IMR-90 (cell line): Measurements from ENCODE around the gene PCGF2. TPM values are rescaled to one million over a fixed set of nuclear protein-coding genes. Genes with fewer than 3 reads are reported as not detected.

Experiments used
- ATAC-seq: fragments of 200-7000 bp; cut with Tn5 transposase; 2 replicates; pipeline ENCODE4 v1.9.1; 2020; ENCODE audit warnings: low read depth, mild to moderate bottlenecking, moderate library complexity
- BruUV-seq: library from RNA; stranded (reverse); fragments of 400-500 nt; replicated peaks from 2 replicates; lab custom pipeline; 2021; lab: Mats Ljungman, UMichigan
- CTCF ChIA-PET: fragments of 300-600 bp; formaldehyde crosslinking; extraction: SDS; loops from one replicate; lab custom pipeline; 2021; ENCODE audit warnings: antibody characterized with exemption; lab: Yijun Ruan, JAX
- POLR2A ChIA-PET: fragments of 300-600 bp; sonication (Branson Sonifier 250); formaldehyde crosslinking; loops from one replicate; lab custom pipeline; 2022; ENCODE audit warnings: antibody characterized with exemption; ENCODE audit not compliant: unreplicated experiment; lab: Charles Lee
- DNase-seq: peaks from one replicate; pipeline ENCODE4 v3.0.0; 2013
- H2AFZ ChIP-seq: replicated peaks from 2 replicates; pipeline ENCODE3; 2013; ENCODE audit warnings: low read length, mild to moderate bottlenecking; ENCODE audit not compliant: poor library complexity
- H2AK5ac ChIP-seq: 2 replicates; pipeline ENCODE4 v1.6.1; 2013; ENCODE audit warnings: low read depth, low read length, inconsistent platforms
- H2AK9ac ChIP-seq: replicated peaks from 2 replicates; pipeline ENCODE3; 2013; ENCODE audit warnings: mild to moderate bottlenecking, low read depth, low read length, moderate library complexity; ENCODE audit not compliant: poor library complexity
- H2BK120ac ChIP-seq: 2 replicates; pipeline ENCODE4 v1.6.1; 2013; ENCODE audit warnings: low read depth, low read length, inconsistent platforms
- H2BK15ac ChIP-seq: 3 replicates; pipeline ENCODE4 v1.6.1; 2013; ENCODE audit warnings: low read depth, low read length, inconsistent platforms
- H2BK20ac ChIP-seq: 2 replicates; pipeline ENCODE4 v1.6.1; 2013; ENCODE audit warnings: low read depth, mild to moderate bottlenecking, inconsistent platforms, low read length, moderate library complexity
- H2BK5ac ChIP-seq: 2 replicates; pipeline ENCODE4 v1.6.1; 2013; ENCODE audit warnings: mild to moderate bottlenecking, low read depth, low read length, inconsistent platforms; ENCODE audit not compliant: poor library complexity, severe bottlenecking
- H3K14ac ChIP-seq: replicated peaks from 2 replicates; pipeline ENCODE4 v1.6.1; 2013; ENCODE audit warnings: low read depth, low read length, inconsistent platforms
- H3K18ac ChIP-seq: 2 replicates; pipeline ENCODE4 v1.6.1; 2013; ENCODE audit warnings: low read depth, low read length, control low read depth
- H3K23ac ChIP-seq: 2 replicates; pipeline ENCODE4 v1.6.1; 2013; ENCODE audit warnings: low read depth, low read length, inconsistent platforms
- H3K27ac ChIP-seq: 2 replicates; pipeline ENCODE4 v1.5.1; 2013; ENCODE audit warnings: mild to moderate bottlenecking, control low read depth, low read length; ENCODE audit not compliant: insufficient read depth
- H3K27me3 ChIP-seq: 2 replicates; pipeline ENCODE4 v1.6.1; 2013; ENCODE audit warnings: low read length; ENCODE audit not compliant: control insufficient read depth, insufficient read depth
- H3K36me3 ChIP-seq: 2 replicates; pipeline ENCODE4 v1.6.1; 2013; ENCODE audit warnings: low read length, mixed read lengths; ENCODE audit not compliant: control insufficient read depth, insufficient read depth
- H3K4ac ChIP-seq: 2 replicates; pipeline ENCODE4 v1.6.1; 2013; ENCODE audit warnings: low read depth, low read length, inconsistent platforms
- H3K4me1 ChIP-seq: 2 replicates; pipeline ENCODE4 v1.6.1; 2013; ENCODE audit warnings: low read length, mixed read lengths; ENCODE audit not compliant: control insufficient read depth, insufficient read depth
- H3K4me2 ChIP-seq: 2 replicates; pipeline ENCODE4 v1.6.1; 2013; ENCODE audit warnings: low read depth, mild to moderate bottlenecking, control low read depth, low read length, moderate library complexity
- H3K4me3 ChIP-seq: 2 replicates; pipeline ENCODE4 v1.5.1; 2013; ENCODE audit warnings: low read depth, mild to moderate bottlenecking, control low read depth, low read length, moderate library complexity; ENCODE audit not compliant: insufficient read depth
- H3K56ac ChIP-seq: 2 replicates; pipeline ENCODE4 v1.6.1; 2013; ENCODE audit warnings: low read length, inconsistent platforms; ENCODE audit not compliant: insufficient read depth; ENCODE audit errors: extremely low read depth
- H3K79me1 ChIP-seq, 2 experiments: 2 replicates each; pipeline ENCODE4 v1.6.1; 2013; ENCODE audit warnings: low read length in 2 of 2, inconsistent platforms in 1 of 2, low read depth in 1 of 2
- H3K9ac ChIP-seq: 2 replicates; pipeline ENCODE4 v1.6.1; 2013; ENCODE audit warnings: low read depth, low read length, control low read depth
- H3K9me1 ChIP-seq: 2 replicates; pipeline ENCODE4 v1.6.1; 2013; ENCODE audit warnings: low read length, inconsistent platforms; ENCODE audit not compliant: insufficient read depth
- H3K9me3 ChIP-seq: 2 replicates; pipeline ENCODE4 v1.6.1; 2013; ENCODE audit warnings: low read length; ENCODE audit not compliant: control insufficient read depth, insufficient read depth
- H4K20me1 ChIP-seq: 2 replicates; pipeline ENCODE4 v1.6.1; 2013; ENCODE audit warnings: low read length, inconsistent platforms; ENCODE audit not compliant: insufficient read depth
- H4K5ac ChIP-seq: 2 replicates; pipeline ENCODE4 v1.6.1; 2013; ENCODE audit warnings: mild to moderate bottlenecking, low read depth, low read length, control low read depth
- H4K8ac ChIP-seq, 2 experiments: 2 replicates each; pipeline ENCODE4 v1.6.1; 2013; ENCODE audit warnings: low read depth in 2 of 2, low read length in 2 of 2, control low read depth in 1 of 2, inconsistent platforms in 1 of 2
- H4K91ac ChIP-seq: 2 replicates; pipeline ENCODE4 v1.6.1; 2013; ENCODE audit warnings: low read depth, low read length, inconsistent platforms; ENCODE audit not compliant: insufficient read depth
- CEBPB ChIP-seq: IDR thresholded peaks from 2 replicates; pipeline ENCODE4 v1.6.1; 2012; ENCODE audit warnings: low read depth, low read length, improper control_type of control experiment
- CHD1 ChIP-seq: IDR thresholded peaks from 2 replicates; pipeline ENCODE4 v1.6.1; 2012; ENCODE audit warnings: low read depth, low read length, improper control_type of control experiment
- CTCF ChIP-seq: conservative IDR thresholded peaks from 2 replicates; pipeline ENCODE4 v1.5.1; 2012; ENCODE audit warnings: mild to moderate bottlenecking, low read depth, low read length, improper control_type of control experiment
- ELK1 ChIP-seq: fragments of 150-350 bp; IDR thresholded peaks from 2 replicates; pipeline ENCODE4 v1.6.1; 2016; ENCODE audit warnings: low read depth, mild to moderate bottlenecking, low read length, moderate library complexity, borderline replicate concordance
- FOS ChIP-seq: fragments of 150-350 bp; IDR thresholded peaks from 2 replicates; pipeline ENCODE4 v1.6.1; 2016; ENCODE audit warnings: low read depth, low read length
- MAFK ChIP-seq: IDR thresholded peaks from 2 replicates; pipeline ENCODE4 v1.6.1; 2012; ENCODE audit warnings: low read depth, low read length, improper control_type of control experiment
- MAZ ChIP-seq: IDR thresholded peaks from 2 replicates; pipeline ENCODE4 v1.6.1; 2012; ENCODE audit warnings: low read depth, mild to moderate bottlenecking, low read length, improper control_type of control experiment, moderate library complexity, borderline replicate concordance
- MXI1 ChIP-seq: IDR thresholded peaks from 2 replicates; pipeline ENCODE4 v1.6.1; 2012; ENCODE audit warnings: low read depth, mild to moderate bottlenecking, low read length, moderate library complexity, borderline replicate concordance
- NFE2L2 ChIP-seq: fragments of 150-350 bp; IDR thresholded peaks from 2 replicates; pipeline ENCODE4 v1.6.1; 2016; ENCODE audit warnings: low read depth, mild to moderate bottlenecking, low read length
- POLR2A ChIP-seq: IDR thresholded peaks from 2 replicates; pipeline ENCODE4 v1.6.1; 2012; ENCODE audit warnings: mild to moderate bottlenecking, low read depth, low read length
- RAD21 ChIP-seq: IDR thresholded peaks from 2 replicates; pipeline ENCODE4 v1.6.1; 2012; ENCODE audit warnings: low read length, improper control_type of control experiment
- RCOR1 ChIP-seq: IDR thresholded peaks from 2 replicates; pipeline ENCODE4 v1.6.1; 2012; ENCODE audit warnings: mild to moderate bottlenecking, low read length, improper control_type of control experiment; ENCODE audit not compliant: insufficient replicate concordance
- RFX5 ChIP-seq: IDR thresholded peaks from 2 replicates; pipeline ENCODE4 v1.8.0; 2012; ENCODE audit warnings: low read depth, mild to moderate bottlenecking, low read length, moderate library complexity
- SMC3 ChIP-seq: fragments of 150-350 bp; IDR thresholded peaks from 2 replicates; pipeline ENCODE4 v1.6.1; 2016; ENCODE audit warnings: low read depth, mild to moderate bottlenecking, antibody characterized with exemption, low read length, moderate library complexity
- WGBS, 2 experiments: methylation state at CpG; one replicate each; pipeline versions ENCODE4 v1.1.5 to v1.1.7; 2013; ENCODE audit warnings: missing lambda C conversion rate in 2 of 2; ENCODE audit not compliant: insufficient read length in 1 of 2; ENCODE audit errors: extremely low coverage in 2 of 2; 5-methylcytosine and 5-hydroxymethylcytosine counted together
- dilution Hi-C: fragments of 300-500 bp; cut with HindIII; formaldehyde crosslinking; loops from one replicate; pipeline ENCODE4 v1.14.3; 2018; ENCODE audit warnings: low sequenced_read_pairs; ENCODE audit not compliant: unreplicated experiment
- in situ Hi-C: fragments of 300-500 bp; cut with MboI; formaldehyde crosslinking; loops from 3 replicates; pipeline ENCODE4 v1.14.3; 2019; ENCODE audit warnings: low sequenced_read_pairs, inconsistent platforms, mixed read lengths
- intact Hi-C: fragments of 100-400 bp; cut with micrococcal nuclease; formaldehyde crosslinking; loops from 2 replicates; pipeline ENCODE4 v1.10.0; 2022
- polyA plus RNA-seq, 3 experiments: library from polyadenylated mRNA; depleted of rRNA; stranded (reverse); fragments of >200 nt; gene quantifications; 2 replicates each; pipeline ENCODE4 v1.2.3, GENCODE V29; 2012; ENCODE audit warnings: low replicate concordance in 1 of 3
- total RNA-seq: library from RNA; depleted of rRNA; stranded (reverse); fragments of >200 nt; gene quantifications from 2 replicates; pipeline ENCODE4 v1.2.3, GENCODE V29; 2012

PCGF2 gene
- total and polyA plus RNA-seq, 2 of the 4 experiments (the other 2 are of a cell fraction): 1.1 to 18.2 TPM

GRCh38 chr17:38727736-38728135, 20.4 kb downstream of the PCGF2 start:
- CTCF ChIA-PET: no interaction called here
- Histone ChIP-seq H3K9me1 (0 out of 2 replicates have a peak, but pooled peaks cover 11% of the 10 kb centered on the region), H3K4me3 (no peak overlapping the region), H2BK20ac (no peak overlapping the region), H2BK120ac (no peak overlapping the region), H3K23ac (no peak overlapping the region), H3K4me1 (peaks cover 12% of the 10 kb centered on the region), H3K4me2 (no peak overlapping the region), H4K8ac (no peak overlapping the region), H4K91ac (no peak overlapping the region), H3K36me3 (peaks cover 20% of the 10 kb centered on the region), H2AFZ (no peak overlapping the region), H4K20me1 (peaks cover 13% of the 10 kb centered on the region), H3K4ac (no peak overlapping the region), H3K27me3 (no peaks in the 10 kb centered on the region), H2AK5ac (no peak overlapping the region), H3K14ac (no peak overlapping the region), H4K5ac (no peak overlapping the region), H2BK15ac (no peak overlapping the region), H2BK5ac (no peak overlapping the region), H3K27ac (no peak overlapping the region), H2AK9ac (no peak overlapping the region), H3K79me1 (peaks cover 11 to 33% of the 10 kb centered on the region in 2 experiments; a peak in 3 of 4 replicates), H3K18ac (no peak overlapping the region), H3K9me3 (no peaks in the 10 kb centered on the region), H3K56ac (no peak overlapping the region), H3K9ac (no peak overlapping the region)
- POLR2A ChIA-PET: no interaction called here
- DNase-seq (no peak), ATAC-seq (no peak)
- no TSS peak for BruUV-seq
- no peak for TF ChIP-seq MAZ
- no peak for TF ChIP-seq CTCF
- no peak for TF ChIP-seq SMC3
- no peak for TF ChIP-seq ELK1
- no peak for TF ChIP-seq NFE2L2
- TF ChIP-seq CEBPB: no peak
- TF ChIP-seq POLR2A: no peak
- no peak for TF ChIP-seq MXI1
- no peak for TF ChIP-seq FOS
- TF ChIP-seq RCOR1: no peak
- no peak for TF ChIP-seq RAD21
- TF ChIP-seq MAFK: no peak
- TF ChIP-seq RFX5: no peak
- TF ChIP-seq CHD1: no peak
- intact Hi-C loops (no loop called here), in situ Hi-C loops (no loop called here), dilution Hi-C loops (no loop called here)
- WGBS, 2 experiments: no CpG with 5 or more reads among the region's 5 CpGs
